Measurements from ENCODE around the gene KIF26B. TPM values are rescaled to one million over a fixed set of nuclear protein-coding genes. Genes with fewer than 3 reads are reported as not detected.

The KIF26B gene
- total and polyA plus RNA-seq, 2 experiments from 2014 or later, result 0.03 to 0.76 TPM

- TF ChIP-seq ZNF462 (CRISPR knock-in tag; IDR thresholded peaks at IDR 0.05) (no peak), EZH2phosphoT487 (IDR thresholded peaks at IDR 0.05; ENCODE audit: unreplicated experiment) (no peak), NANOG (IDR thresholded peaks at IDR 0.05; ENCODE audit: borderline replicate concordance) (no peak), JUNB (IDR thresholded peaks at IDR 0.05; ENCODE audit: unreplicated experiment) (no peak), REST (IDR thresholded peaks at IDR 0.05; ENCODE audit: unreplicated experiment) (no peak), POLR2AphosphoS5 (IDR thresholded peaks at IDR 0.05; ENCODE audit: low read depth) (no peak), ETS1 (IDR thresholded peaks at IDR 0.05) (no peak)
Measured at GRCh38 chr1:245441689-245442088, 286.9 kb downstream of the KIF26B start (continued).
